GM11168 (cell line): ENCODE measurements around the gene OIP5.
"Not testable (repeated sequence)": the region's sequence is repeated elsewhere in the genome, so short reads cannot be mapped to it uniquely, and the experiment has no call there.

Experiments used
- in situ Hi-C: fragments of 300-500 bp; cut with MboI; formaldehyde crosslinking; loops from one replicate; pipeline ENCODE4 v1.12.0; 2022; ENCODE audit warnings: low sequenced_read_pairs; ENCODE audit not compliant: unreplicated experiment

OIP5 gene

DNA sequence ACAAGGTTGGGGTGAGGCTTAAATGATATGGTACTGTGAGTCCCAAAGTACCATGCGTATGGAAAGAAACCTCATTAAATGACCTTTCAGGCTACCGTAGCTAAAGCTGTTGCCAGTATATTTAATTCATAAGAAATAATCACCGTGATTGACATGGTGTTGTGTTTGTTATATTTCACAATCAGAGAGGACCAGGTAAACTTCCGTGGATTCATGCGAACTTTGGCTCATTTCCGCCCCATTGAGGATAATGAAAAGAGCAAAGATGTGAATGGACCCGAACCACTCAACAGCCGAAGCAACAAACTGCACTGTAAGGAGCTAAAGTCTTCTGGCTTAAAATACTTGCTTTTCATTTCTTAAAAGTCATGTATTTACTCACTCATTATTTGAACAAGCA, 69.8 kb downstream of the OIP5 start:
- in situ Hi-C loops: no loop called here

- in situ Hi-C loops: not testable (repeated sequence)
Measured at GRCh38 chr15:41260924-41261323, 71.5 kb downstream of the OIP5 start.

- in situ Hi-C loops: no loop called here
Measured at GRCh38 chr15:41259546-41260189, 72.7 kb downstream of the OIP5 start.
